Activated T-helper 1 cell treated with anti-CD3 and anti-CD28 coated beads, Interleukin-2, amount 50 U/mL, for 16 hours (primary cell): ENCODE data around the gene MYO9B.

Source experiments
- DNase-seq, 2 donors: peaks; one replicate each; pipeline ENCODE4 v3.0.0-alpha.2; 2020; ENCODE audit warnings: low read depth in 1 of 2, low spot score in 1 of 2

Gene MYO9B, protein sequence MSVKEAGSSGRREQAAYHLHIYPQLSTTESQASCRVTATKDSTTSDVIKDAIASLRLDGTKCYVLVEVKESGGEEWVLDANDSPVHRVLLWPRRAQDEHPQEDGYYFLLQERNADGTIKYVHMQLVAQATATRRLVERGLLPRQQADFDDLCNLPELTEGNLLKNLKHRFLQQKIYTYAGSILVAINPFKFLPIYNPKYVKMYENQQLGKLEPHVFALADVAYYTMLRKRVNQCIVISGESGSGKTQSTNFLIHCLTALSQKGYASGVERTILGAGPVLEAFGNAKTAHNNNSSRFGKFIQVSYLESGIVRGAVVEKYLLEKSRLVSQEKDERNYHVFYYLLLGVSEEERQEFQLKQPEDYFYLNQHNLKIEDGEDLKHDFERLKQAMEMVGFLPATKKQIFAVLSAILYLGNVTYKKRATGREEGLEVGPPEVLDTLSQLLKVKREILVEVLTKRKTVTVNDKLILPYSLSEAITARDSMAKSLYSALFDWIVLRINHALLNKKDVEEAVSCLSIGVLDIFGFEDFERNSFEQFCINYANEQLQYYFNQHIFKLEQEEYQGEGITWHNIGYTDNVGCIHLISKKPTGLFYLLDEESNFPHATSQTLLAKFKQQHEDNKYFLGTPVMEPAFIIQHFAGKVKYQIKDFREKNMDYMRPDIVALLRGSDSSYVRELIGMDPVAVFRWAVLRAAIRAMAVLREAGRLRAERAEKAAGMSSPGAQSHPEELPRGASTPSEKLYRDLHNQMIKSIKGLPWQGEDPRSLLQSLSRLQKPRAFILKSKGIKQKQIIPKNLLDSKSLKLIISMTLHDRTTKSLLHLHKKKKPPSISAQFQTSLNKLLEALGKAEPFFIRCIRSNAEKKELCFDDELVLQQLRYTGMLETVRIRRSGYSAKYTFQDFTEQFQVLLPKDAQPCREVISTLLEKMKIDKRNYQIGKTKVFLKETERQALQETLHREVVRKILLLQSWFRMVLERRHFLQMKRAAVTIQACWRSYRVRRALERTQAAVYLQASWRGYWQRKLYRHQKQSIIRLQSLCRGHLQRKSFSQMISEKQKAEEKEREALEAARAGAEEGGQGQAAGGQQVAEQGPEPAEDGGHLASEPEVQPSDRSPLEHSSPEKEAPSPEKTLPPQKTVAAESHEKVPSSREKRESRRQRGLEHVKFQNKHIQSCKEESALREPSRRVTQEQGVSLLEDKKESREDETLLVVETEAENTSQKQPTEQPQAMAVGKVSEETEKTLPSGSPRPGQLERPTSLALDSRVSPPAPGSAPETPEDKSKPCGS (N-terminal part only)

DNA sequence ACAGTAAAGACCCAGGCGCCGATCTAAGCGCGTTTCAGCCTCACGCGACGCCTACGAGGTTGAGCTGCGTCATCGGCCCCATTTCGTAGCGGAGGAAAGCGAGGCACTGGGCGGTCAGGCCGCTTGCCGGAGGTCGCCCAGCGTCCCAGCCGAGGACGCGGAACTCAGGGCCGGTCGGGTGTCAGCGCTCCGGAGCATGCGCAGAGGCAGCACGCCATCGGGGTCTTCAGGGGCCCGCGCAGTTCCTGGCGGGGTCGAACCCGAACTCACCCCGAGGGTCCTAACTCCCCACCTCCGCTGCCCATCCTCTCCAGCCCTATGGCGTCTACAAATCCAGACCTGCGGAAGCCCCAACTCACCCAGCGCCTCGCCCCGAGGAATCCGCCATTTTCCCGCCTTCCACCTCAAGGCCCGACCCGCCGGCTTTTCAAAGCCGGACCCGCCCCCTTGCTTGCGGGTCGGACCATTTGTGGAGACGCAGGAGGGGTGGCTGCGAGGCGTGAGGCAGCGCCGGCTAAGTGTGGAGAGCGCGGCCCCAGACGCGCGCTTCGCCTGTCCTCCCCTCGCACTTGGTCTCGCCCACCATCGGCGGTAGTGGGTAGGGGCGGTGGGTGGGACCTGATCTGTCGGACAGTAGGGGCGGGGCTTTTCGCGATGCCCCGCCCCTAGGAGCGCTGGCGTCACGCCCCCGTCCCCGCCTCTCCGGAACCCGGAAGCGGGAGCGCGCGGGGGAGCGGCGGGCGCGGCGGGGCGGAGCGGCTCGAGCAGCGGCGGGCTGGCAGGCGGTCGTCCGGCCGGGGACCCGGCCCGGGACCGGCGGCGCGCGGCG is at the start of gene MYO9B, which contains the start of gene HAUS8:
TSS of gene MYO9B (plus strand) at position 743 of the 829 bp plus-strand sequence. CDS start 25,941 bp downstream, outside the sequence.
TSS of gene HAUS8 (minus strand) at position 418 of the 829 bp plus-strand sequence. CDS start at position 388, 30 bp downstream.
- peak; percentile 98 to 100 for DNase-seq

DNA sequence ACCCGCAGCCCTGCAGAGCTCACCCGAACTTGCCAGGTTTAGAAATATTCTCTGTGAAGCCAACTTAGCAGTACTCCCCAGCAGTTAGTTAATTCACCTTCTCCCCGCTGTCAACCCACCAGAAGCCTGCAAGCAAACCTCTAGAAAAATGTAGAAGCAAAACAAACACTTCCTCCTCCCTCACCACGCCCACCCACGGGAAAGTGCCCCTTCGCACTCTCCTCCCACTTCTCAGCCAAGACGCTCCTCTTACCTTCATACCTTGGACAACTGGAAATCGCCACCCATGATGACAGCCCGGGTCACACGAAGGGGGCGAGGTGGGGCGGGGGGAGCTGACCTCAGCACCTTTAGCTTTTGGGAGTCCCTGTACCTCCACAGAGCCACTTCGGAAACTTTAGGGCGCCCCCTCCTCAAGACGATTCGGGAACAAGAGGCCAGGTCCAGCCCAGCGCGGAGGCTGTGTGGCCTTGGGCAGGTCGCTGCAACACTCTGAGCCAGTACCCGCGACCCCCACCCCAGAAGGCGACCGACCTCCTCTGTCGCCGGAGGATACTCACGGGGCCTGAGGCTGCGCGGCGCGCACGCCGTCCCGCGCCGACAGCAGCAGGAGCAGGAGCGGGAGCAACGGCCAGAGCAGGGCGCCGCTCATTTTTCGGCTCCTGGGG is 49.5 kb upstream of the MYO9B start:
- no peak for DNase-seq

DNA sequence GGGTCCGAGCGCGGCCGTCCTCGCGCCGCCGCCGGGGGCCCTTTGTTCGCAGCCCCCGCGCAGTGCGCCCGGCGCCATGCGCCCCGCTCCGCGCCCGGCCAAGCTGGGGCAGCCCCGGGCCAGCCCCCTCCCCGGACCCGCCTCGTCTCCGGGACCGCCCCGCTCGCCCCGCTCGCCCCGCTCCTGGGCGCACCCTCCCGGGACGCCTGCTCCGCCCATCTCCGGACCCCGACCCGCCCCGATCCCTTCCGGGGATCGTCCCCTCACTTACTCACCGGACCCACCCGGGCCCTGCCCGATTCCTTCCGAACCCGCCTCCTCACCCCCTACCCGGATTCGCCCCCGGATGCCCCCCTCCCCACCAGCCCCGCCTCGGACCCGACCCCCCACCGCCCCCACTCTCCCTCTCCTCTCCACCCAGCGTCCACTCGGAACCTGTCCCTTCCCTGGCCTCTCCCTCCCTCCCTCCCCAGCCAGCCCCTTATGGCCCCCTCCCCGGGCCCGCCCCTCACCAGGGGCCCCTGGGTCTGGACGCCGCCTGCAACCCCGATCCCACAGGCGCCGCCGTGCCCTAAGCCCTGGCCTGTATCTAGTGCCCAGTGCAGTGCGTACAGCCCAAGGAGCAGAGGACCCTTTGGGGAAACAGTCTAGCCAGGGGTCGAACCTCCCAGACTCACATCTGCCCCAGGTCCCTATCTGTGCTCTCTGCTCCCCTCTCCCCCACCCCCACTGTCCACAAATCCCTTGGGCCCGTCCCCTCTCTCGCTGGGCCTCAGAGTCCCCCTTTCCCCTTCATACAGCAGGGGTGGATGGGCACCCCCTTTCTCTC is 48.7 kb upstream of the MYO9B start, which contains the start of gene CPAMD8:
TSS of gene CPAMD8 (minus strand) at position 105 of the 829 bp plus-strand sequence. CDS start 168 bp downstream, outside the sequence.
- DNase-seq, result no peak

DNA sequence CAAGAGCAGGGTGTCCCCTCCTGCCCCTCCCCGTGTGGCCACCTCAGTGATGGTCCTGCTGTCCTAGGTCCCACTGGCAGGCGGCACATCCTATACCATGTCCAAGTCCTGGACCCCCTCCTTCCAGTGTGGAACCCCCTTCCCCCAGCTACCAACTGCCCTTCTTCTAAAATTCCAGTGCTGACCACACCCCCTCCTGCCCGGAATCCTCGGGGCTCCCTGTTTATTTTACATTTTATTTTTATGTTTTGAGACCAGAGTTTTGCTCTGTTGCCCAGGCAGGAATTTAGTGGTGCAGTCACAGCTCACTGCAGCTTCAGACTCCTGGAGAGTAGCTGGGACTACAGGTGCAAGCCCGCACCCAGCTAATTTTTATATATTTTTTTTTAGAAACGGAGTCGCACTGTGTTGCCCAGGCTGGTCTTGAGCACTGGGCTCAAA is 48.0 kb upstream of the MYO9B start:
- DNase-seq, result no peak

DNA sequence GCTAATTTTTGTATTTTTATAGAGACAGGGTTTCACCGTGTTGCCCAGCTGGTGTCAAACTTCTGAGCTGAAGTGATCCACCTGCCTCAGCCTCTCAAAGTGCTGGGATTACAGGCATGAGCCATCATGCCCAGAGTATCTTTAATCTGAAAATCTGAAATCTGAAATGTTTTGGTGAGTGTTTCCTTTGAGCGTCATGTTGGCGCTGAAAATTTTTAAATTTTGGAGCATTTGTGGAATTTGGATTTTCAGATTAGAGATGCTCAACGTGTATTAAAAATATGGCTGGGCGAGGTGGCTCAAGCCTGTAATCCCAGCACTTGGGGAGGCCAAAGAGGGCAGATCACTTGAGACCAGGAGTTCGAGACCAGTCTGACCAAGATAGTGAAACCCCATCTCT is 43.8 kb upstream of the MYO9B start:
- no peak for DNase-seq

DNA sequence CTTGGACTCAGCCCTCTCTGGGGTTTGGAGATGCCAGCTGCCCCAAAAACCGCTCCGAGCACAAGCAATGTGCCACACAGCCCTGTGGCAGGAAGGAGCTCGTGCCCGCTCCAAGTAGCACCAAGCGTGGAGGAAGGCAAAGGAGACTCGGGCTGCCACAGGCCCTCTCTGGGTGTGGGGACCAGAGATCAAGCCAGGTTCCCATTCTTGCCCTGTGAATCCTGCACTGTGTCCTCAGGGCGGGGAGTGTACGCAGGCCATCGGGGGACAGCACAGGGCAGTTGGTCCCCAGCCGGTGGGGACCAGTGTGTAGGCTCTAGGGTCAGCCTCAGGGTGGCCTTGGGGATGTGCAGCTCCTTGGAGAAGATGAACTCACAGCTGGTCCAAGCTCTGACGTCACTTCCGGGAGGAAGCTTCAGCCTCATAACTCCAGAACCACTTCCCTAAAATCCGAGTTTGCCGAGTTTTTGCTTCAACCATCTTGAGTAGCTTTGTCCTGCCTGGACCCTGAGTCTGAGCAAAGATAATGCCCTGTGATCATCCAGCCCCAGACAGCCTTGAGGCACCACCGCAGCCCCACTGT is 39.6 kb upstream of the MYO9B start:
- DNase-seq, result no peak

DNA sequence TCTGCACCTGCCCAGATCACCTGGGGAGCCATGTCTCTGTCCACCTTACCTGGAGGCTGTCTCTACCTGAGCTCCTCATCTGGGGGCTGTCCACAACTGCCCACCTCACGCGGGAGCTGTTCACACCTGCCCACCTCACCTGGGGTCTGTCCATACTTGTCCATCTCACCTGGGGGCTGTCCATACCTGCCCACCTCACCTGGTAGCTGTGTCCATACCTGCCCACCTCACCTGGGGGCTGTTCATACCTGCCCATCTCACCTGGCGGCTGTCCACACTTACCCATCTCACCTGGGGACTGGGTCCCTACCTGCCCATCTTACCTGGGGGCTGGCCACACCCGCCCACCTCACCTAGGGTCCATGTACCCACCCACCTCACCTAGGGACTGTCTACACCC is 38.9 kb upstream of the MYO9B start:
- no peak for DNase-seq

DNA sequence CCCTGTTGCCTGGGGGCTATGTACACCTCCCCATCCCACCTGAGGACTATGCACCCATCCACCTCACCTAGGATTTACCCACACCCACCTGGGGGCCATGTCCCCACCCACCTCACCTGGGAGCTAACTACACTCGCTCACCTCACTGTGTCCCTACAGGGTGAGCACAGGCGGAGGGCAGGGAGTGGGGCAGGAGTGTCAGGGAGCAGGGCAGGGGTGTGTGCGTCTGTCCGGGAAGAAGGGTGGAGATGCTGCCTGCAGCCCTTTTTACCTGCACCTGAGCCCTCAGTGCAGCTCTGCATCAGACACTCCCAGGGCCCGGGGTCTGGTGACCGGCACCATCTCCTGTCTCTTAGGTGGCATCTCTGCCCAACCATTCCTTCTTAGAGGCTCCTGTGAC is 38.4 kb upstream of the MYO9B start:
- no peak for DNase-seq

DNA sequence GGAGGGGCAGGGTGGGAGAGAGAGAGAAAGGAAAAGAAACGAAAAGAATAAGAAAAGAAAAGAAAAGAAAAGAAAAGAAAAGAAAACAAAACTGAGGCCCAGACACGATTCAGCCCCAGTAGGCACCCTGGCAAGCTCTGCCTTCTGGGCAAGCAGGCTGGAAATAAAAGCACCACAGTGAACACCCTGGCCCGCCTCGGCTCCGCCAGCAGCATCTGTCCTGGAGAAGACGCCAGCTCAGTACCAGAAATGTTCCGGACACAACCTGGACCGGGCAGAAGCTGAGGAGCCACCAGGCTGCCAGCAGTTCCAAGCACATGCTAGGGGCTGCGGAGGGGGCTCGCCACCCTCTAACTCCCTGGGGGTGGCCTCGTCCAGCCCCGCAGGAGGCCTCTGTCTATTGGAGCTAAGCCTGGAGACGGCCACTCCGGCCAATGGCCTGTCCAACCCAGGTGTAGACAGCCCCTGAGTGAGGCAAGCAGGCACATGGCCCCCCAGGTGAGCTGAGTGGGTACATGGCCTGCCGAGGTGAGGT is 37.5 kb upstream of the MYO9B start:
- DNase-seq, result no peak

DNA sequence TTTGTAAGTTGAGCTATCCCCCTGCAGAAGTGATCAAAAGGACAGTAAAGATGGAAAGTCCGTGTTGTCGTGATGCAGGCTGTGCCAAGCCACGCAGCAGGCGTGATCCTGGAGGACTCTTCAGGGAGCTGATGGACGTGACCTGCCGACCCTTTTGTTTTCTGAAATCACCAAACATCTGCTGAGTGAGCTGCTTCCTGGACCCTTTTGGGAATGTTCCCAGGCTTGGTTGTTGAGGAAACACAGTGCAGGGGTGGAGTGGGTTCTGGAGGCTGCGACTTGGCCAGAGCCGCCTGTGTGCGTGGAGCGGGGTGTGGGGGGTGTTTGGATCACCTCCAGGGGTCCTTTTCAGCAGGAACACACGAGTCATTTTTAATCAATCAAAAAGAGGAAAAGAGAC is 33.6 kb upstream of the MYO9B start:
- no peak for DNase-seq

DNA sequence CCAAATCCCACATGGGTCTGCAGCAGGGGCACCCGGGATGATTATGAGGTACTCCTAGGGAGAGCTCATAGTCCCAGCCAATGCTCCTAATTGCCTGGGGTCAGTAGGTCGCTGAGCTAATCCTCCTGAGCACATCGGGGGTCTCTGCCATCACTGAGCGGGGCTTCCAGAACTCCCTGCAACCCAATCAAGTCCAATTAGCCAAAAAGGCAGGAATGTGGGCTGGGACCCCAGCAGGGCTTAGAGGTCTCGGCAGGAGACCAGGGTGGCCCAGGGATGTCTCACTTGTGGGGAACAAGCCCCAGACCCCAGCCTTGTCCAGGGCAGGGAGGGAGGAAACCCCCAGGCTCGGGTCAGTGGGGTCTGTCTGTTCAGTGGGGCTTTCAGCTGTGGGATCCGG is 31.8 kb upstream of the MYO9B start:
- DNase-seq, result no peak

DNA sequence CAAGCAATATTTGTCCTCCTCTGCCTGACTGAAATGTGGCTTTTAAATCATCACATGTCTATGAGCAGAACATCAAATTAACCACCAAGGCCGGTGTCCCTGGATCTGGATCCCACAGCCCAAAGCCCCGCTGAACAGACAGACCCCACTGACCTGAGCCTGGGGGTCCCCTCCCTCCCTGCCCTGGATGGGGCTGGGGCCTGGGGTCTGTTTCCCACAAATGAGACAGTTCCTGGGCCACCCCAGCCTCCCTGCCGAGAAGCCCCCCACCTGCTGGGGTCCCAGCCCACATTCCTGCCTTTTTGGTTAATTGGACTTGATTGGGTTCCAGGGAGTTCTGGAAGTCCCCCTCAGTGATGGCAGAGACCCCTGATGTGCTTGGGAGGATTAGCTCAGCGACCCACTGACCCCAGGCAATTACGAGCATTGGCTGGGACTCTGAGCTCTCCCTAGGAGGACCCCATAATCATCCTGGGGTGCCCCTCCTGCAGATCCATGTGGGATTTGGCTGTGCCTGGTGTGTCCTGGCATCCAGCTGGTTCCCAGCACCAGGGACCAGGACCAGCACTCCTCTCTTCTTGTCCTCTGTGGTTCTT is 29.6 kb upstream of the MYO9B start:
- DNase-seq, result no peak

DNA sequence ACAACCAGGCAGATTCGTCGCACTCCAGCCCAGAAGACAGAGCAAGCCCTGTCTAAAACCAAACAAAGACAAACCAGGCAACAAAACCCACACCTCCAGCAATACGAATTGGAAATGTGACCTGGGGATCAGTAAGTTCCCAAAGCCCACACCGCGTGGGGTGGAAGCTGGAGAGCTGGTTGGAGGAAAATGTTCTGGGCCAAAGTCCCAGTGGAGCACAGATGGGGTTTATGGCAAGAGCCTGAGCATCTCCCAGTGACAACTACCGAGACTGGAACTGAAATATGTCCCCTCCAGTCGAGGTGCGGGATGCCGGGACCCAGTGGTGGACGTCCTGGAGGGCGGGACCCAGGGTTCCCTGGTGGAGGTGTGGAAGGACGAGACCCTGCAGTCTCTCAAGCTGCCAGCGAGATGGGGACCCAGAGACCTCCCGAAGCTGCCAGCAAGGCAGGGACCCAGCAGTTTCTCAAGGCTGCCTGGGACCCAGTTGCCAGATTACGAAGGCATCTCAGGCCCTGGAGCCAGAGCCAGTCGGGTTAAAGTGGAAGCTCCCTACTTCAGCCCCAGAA is 26.6 kb upstream of the MYO9B start:
- DNase-seq, result no peak

DNA sequence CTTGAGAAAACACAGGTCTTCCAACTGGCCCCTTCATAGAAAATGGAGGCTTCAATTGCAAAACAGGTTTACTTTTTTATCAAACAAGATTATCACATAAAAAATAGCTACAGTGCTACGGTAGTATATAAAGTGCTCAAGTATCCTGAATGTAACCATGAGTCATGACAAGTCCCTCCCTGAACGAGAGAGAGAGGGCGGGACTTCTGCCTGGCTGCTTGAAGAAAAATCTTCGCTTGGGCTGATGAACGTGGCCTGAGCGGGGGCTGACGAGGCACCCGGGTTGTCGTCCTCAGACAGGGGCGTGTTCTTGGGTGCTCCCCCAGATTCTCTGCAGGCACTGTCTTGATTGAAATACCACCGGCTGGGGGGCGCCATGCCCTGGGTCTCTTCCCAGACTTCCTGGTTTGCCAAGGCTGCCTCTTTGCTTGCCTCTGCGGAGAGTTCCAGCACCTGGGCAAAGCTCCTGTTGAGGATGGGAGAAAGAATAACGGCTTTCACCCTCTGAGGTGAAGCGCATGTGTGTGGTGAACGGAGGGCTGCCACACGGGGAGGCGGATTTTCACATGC is 25.8 kb upstream of the MYO9B start:
- no peak for DNase-seq

DNA sequence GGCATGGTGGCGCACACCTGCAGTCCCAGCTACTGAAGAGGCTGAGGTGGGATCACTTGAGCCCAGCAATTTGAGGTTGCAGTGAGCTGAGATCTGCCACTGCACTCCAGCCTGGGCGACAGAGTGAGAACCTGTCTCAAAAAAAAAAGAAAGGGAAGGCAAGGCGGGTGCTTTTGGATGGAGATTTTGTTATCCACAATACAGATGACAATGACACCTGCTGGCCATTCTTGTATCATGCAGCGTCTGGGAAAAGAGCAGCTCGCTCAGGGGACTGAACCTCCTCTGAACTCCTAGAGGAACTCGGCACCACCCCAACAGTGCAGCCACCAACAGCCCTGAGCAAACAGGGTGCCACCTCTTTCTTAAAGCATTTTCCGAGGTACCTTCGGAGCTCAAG is 23.1 kb upstream of the MYO9B start:
- no peak for DNase-seq

DNA sequence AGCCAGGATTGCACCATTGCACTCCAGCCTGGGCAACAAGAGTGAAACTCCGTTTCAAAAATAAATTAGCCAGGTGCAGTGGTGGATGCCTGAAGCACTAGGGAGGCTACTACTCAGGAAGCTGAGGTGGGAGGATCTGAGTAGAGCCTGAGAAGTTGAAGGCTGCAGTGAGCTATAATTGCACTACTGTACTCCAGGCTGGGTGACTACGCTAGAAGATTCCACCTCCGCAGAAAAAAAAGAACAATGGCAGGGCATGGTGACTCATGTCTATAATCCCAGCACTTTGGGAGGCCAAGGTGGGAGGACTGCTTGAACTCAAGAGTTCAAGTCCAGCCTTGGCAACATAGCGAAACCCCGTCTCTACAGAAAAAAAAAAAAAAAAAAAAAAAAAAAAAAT is 20.8 kb upstream of the MYO9B start:
- no peak for DNase-seq

DNA sequence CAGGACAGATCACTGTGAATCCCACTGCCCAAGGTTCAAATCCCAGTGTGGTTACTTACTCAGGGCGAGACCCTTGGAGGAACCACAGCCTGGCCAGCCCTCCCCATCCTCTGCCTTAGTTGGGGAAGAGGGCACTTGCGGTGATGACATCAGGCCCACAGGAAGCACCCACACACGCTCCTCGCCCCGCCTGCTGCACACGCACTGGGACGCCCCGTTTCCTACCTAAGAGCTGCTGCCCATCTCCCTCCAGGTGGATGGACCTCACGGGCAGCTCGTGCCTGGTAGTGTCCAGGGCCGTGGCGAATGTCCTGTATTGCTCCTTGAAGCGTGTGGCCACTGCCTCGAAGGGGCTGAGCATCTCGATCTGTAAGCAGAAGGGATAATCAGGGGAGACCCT is 19.9 kb upstream of the MYO9B start:
- DNase-seq, result no peak
